PC-3 (cell line): Measurements from ENCODE around the gene CEP120. TPM values are rescaled to one million over a fixed set of nuclear protein-coding genes. Genes with fewer than 3 reads are reported as not detected.

Experiments used
- ATAC-seq: fragments of 200-7000 bp; cut with Tn5 transposase; 2 replicates; pipeline ENCODE4 v1.9.1; 2020; ENCODE audit warnings: mild to moderate bottlenecking, moderate library complexity
- BruUV-seq: library from RNA; stranded (reverse); fragments of 400-500 nt; replicated peaks from 2 replicates; lab custom pipeline; 2021; lab: Mats Ljungman, UMichigan
- CTCF ChIA-PET: fragments of 300-600 bp; sonication (Branson Sonifier 250); formaldehyde crosslinking; loops from one replicate; lab custom pipeline; 2022; ENCODE audit warnings: antibody characterized with exemption; lab: Charles Lee
- POLR2A ChIA-PET: fragments of 300-600 bp; sonication (Branson Sonifier 250); formaldehyde crosslinking; loops from one replicate; lab custom pipeline; 2022; ENCODE audit warnings: antibody characterized with exemption; ENCODE audit not compliant: unreplicated experiment; lab: Charles Lee
- DNase-seq: peaks from one replicate; pipeline ENCODE4 v3.0.0-alpha.2; 2015
- H2AFZ ChIP-seq: fragments of 300-600 bp; sonication (generic); 2 replicates; pipeline ENCODE4 v1.6.0; 2016; ENCODE audit warnings: antibody characterized with exemption, low read length
- H3F3A ChIP-seq: fragments of 300-600 bp; sonication (generic); one replicate; pipeline ENCODE4 v1.6.0; 2017; ENCODE audit warnings: antibody characterized with exemption, low read length, control low read depth, mild to moderate bottlenecking; ENCODE audit not compliant: unreplicated experiment
- H3K27ac ChIP-seq: fragments of 300-600 bp; sonication (generic); 2 replicates; pipeline ENCODE4 v1.5.1; 2016; ENCODE audit warnings: mild to moderate bottlenecking, low read length
- H3K27me3 ChIP-seq: fragments of 300-600 bp; sonication (generic); 2 replicates; pipeline ENCODE4 v1.6.1; 2016; ENCODE audit warnings: low read length, mixed read lengths
- H3K36me3 ChIP-seq: fragments of 300-600 bp; sonication (generic); 2 replicates; pipeline ENCODE4 v1.6.1; 2016; ENCODE audit warnings: low read depth, mixed run types, low read length, mixed read lengths
- H3K4me1 ChIP-seq: fragments of 300-600 bp; sonication (generic); 2 replicates; pipeline ENCODE4 v1.5.1; 2016; ENCODE audit warnings: low read length; ENCODE audit not compliant: insufficient read depth
- H3K4me2 ChIP-seq: fragments of 300-600 bp; sonication (generic); 2 replicates; pipeline ENCODE4 v1.6.0; 2016; ENCODE audit warnings: low read length
- H3K4me3 ChIP-seq: fragments of 300-600 bp; sonication (generic); 2 replicates; pipeline ENCODE4 v1.5.1; 2016; ENCODE audit warnings: mild to moderate bottlenecking, low read length, mixed read lengths
- H3K79me2 ChIP-seq: fragments of 300-600 bp; sonication (generic); 2 replicates; pipeline ENCODE4 v1.6.1; 2017; ENCODE audit warnings: low read length, mixed read lengths
- H3K9ac ChIP-seq: fragments of 300-600 bp; sonication (generic); 2 replicates; pipeline ENCODE4 v1.6.0; 2016; ENCODE audit warnings: mild to moderate bottlenecking, low read length
- H3K9me2 ChIP-seq: fragments of 300-600 bp; sonication (generic); replicated peaks from 2 replicates; pipeline ENCODE4 v1.6.1; 2016; ENCODE audit warnings: mixed run types, low read length, mixed read lengths
- H3K9me3 ChIP-seq: fragments of 300-600 bp; sonication (generic); 2 replicates; pipeline ENCODE4 v1.6.1; 2016; ENCODE audit warnings: low read length, mixed read lengths
- H4K20me1 ChIP-seq: fragments of 300-600 bp; sonication (generic); 2 replicates; pipeline ENCODE4 v1.6.1; 2016; ENCODE audit warnings: low read length, mixed read lengths
- EZH2 ChIP-seq: fragments of 300-600 bp; sonication (generic); IDR thresholded peaks from one replicate; pipeline ENCODE4 v1.6.1; 2017; ENCODE audit warnings: antibody characterized with exemption, mild to moderate bottlenecking, low read length; ENCODE audit not compliant: unreplicated experiment
- EZH2phosphoT487 ChIP-seq: fragments of 300-600 bp; sonication (generic); IDR thresholded peaks from 2 replicates; pipeline ENCODE4 v1.6.1; 2018; ENCODE audit warnings: mild to moderate bottlenecking, antibody characterized with exemption, low read length, borderline replicate concordance
- intact Hi-C: fragments of 100-400 bp; cut with micrococcal nuclease; formaldehyde crosslinking; loops from 2 replicates; pipeline ENCODE4 v1.9.0; 2023
- total RNA-seq: library from RNA; depleted of rRNA; stranded (reverse); fragments of >200 nt; gene quantifications from 2 replicates; pipeline ENCODE4 v1.2.3, GENCODE V29; 2014; rRNA removed
- TF ChIP-seq, protein P1 (sequence below): fragments of 300-600 bp; sonication (generic); conservative IDR thresholded peaks from 2 replicates; pipeline ENCODE4 v1.5.1; 2017; ENCODE audit warnings: antibody characterized with exemption, low read depth, mild to moderate bottlenecking, low read length

The CEP120 gene
- total RNA-seq, 1 experiment from 2014 or later, result 11.5 TPM

DNA sequence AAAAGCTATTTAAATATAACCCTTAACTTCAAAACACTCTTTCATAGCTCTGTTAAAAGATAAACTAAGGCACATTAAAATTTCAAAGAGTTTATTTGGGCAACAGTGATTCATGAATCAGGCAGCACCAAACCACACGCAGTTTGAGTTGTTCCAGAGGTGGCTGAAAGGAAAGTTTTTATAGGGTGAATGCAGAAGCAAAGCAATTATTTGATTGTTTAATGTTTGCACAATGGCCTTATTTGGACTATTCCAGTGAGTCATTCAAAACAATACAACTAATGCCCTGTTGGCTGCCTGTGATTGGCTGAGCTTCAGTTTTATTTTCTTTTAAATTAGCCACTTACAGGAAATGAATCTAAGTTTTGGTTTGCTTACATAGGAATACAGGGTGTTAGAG is 125.3 kb downstream of the CEP120 start:
- ATAC-seq (peak; percentile 38; the same call in 1 of the 2 replicates), DNase-seq (no peak)
- H3K27me3 ChIP-seq, result peaks cover 11% of the 10 kb centered on the region; the same call in 1 of the 2 replicates
- no peaks in the 10 kb centered on the region for H3K9me2 ChIP-seq
- no peak overlapping the region for H3K27ac ChIP-seq
- H3K4me2 ChIP-seq, result no peak overlapping the region
- no peaks in the 10 kb centered on the region for H3F3A ChIP-seq
- intact Hi-C loops, result no loop called here
- no peaks in the 10 kb centered on the region for H3K4me1 ChIP-seq
- TF ChIP-seq EZH2 (no peak), EZH2phosphoT487 (no peak)
- TF ChIP-seq, protein P1, sequence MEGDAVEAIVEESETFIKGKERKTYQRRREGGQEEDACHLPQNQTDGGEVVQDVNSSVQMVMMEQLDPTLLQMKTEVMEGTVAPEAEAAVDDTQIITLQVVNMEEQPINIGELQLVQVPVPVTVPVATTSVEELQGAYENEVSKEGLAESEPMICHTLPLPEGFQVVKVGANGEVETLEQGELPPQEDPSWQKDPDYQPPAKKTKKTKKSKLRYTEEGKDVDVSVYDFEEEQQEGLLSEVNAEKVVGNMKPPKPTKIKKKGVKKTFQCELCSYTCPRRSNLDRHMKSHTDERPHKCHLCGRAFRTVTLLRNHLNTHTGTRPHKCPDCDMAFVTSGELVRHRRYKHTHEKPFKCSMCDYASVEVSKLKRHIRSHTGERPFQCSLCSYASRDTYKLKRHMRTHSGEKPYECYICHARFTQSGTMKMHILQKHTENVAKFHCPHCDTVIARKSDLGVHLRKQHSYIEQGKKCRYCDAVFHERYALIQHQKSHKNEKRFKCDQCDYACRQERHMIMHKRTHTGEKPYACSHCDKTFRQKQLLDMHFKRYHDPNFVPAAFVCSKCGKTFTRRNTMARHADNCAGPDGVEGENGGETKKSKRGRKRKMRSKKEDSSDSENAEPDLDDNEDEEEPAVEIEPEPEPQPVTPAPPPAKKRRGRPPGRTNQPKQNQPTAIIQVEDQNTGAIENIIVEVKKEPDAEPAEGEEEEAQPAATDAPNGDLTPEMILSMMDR, result no peak
- ChIA-PET CTCF (no interaction called here), POLR2A (no interaction called here)
- H2AFZ ChIP-seq, result no peak overlapping the region
- H3K9me3 ChIP-seq, result no peaks in the 10 kb centered on the region
- no peaks in the 10 kb centered on the region for H3K79me2 ChIP-seq
- H4K20me1 ChIP-seq, result no peaks in the 10 kb centered on the region
- H3K36me3 ChIP-seq, result no peaks in the 10 kb centered on the region
- no peak overlapping the region for H3K9ac ChIP-seq
- no TSS peak for BruUV-seq
- no peak overlapping the region for H3K4me3 ChIP-seq

DNA sequence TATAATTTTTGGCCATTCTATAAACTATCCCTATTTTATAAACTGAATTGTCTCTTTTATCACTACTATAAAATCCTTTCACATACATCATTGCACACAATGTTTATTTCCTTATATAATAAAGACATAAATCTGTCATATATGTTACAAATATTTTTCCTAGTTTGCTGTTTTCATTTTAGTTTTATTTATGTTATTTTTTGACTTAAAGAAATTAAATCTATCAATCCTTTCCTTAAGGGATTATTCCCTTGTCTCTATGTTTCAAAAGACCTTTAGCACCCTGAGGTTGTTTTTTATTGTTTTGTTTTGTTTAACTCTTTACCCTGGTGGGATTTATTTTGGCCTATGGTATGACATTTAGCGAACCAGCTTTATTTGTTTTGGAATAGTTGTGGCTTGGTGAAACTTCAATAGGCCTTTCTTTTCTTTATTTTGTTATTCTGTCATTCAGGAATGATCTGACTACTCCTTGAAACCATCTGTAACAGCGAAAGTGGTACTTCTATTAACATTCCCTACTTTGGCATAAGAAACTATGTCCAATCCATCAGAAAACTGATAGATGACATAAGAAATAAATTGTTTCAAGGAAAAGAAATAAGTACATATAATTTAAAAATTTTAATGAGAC is 125.9 kb downstream of the CEP120 start:
- DNase-seq (no peak), ATAC-seq (no peak)
- H3K79me2 ChIP-seq, result no peaks in the 10 kb centered on the region
- no peak overlapping the region for H3K9ac ChIP-seq
- intact Hi-C loops, result no loop called here
- no peaks in the 10 kb centered on the region for H4K20me1 ChIP-seq
- no peak overlapping the region for H2AFZ ChIP-seq
- H3K9me2 ChIP-seq, result no peaks in the 10 kb centered on the region
- CTCF ChIA-PET, result no interaction called here
- no peak overlapping the region for H3K4me3 ChIP-seq
- peaks cover 14% of the 10 kb centered on the region; the same call in 1 of the 2 replicates for H3K27me3 ChIP-seq
- no peak overlapping the region for H3K27ac ChIP-seq
- BruUV-seq, result no TSS peak
- no peaks in the 10 kb centered on the region for H3K36me3 ChIP-seq
- H3K4me1 ChIP-seq, result no peaks in the 10 kb centered on the region
- POLR2A ChIA-PET, result no interaction called here
- no peaks in the 10 kb centered on the region for H3F3A ChIP-seq
- H3K4me2 ChIP-seq, result no peak overlapping the region
- TF ChIP-seq EZH2phosphoT487 (no peak), EZH2 (no peak)
- TF ChIP-seq, protein P1, result no peak
- no peaks in the 10 kb centered on the region for H3K9me3 ChIP-seq

Other genes with a start within 250 kb of the CEP120 start
- 21.6 and 23.4 TPM in 2 replicates for gene CSNK1G3, start 88.8 kb upstream of the CEP120 start, total RNA-seq